GM23338 (cell line): ENCODE measurements around the gene LMF1. TPM values are rescaled to one million over a fixed set of nuclear protein-coding genes. Genes with fewer than 3 reads are reported as not detected.

Experiments
- ATAC-seq: fragments of 200-7000 bp; cut with Tn5 transposase; 3 replicates; pipeline ENCODE4 v1.9.1; 2020
- DNase-seq: peaks from one replicate; pipeline ENCODE4 v3.0.0-alpha.2; 2015; ENCODE audit warnings: low spot score
- H2AFZ ChIP-seq: fragments of 200-600 bp; sonication (generic); 2 replicates; pipeline ENCODE4 v1.8.0; 2016; ENCODE audit warnings: antibody characterized with exemption, mild to moderate bottlenecking, moderate library complexity
- H3F3A ChIP-seq: fragments of 200-600 bp; sonication (generic); replicated peaks from 2 replicates; pipeline ENCODE4 v1.8.0; 2017; ENCODE audit warnings: antibody characterized with exemption, mixed run types, low read depth
- H3K27ac ChIP-seq: fragments of 200-600 bp; sonication (generic); 2 replicates; pipeline ENCODE4 v1.6.1; 2016; ENCODE audit warnings: low read depth
- H3K27me3 ChIP-seq: fragments of 200-600 bp; sonication (generic); 2 replicates; pipeline ENCODE4 v1.8.0; 2016; ENCODE audit warnings: mild to moderate bottlenecking, mixed run types, moderate library complexity; ENCODE audit not compliant: insufficient read depth
- H3K36me3 ChIP-seq: fragments of 200-600 bp; sonication (generic); 2 replicates; pipeline ENCODE4 v1.8.0; 2016; ENCODE audit warnings: mild to moderate bottlenecking; ENCODE audit not compliant: insufficient read depth
- H3K4me1 ChIP-seq: fragments of 200-600 bp; sonication (generic); 2 replicates; pipeline ENCODE4 v1.8.0; 2016; ENCODE audit warnings: mild to moderate bottlenecking, moderate library complexity; ENCODE audit not compliant: insufficient read depth
- H3K4me2 ChIP-seq: fragments of 200-600 bp; sonication (generic); 2 replicates; pipeline ENCODE4 v1.7.1; 2017; ENCODE audit warnings: mixed run types
- H3K4me3 ChIP-seq: fragments of 200-600 bp; sonication (generic); 2 replicates; pipeline ENCODE4 v1.6.1; 2016; ENCODE audit warnings: mixed run types
- H3K79me2 ChIP-seq: fragments of 200-600 bp; sonication (generic); replicated peaks from 2 replicates; pipeline ENCODE4 v1.8.0; 2017; ENCODE audit warnings: mild to moderate bottlenecking; ENCODE audit not compliant: insufficient read depth
- H3K9me2 ChIP-seq: fragments of 200-600 bp; sonication (generic); 2 replicates; pipeline ENCODE4 v1.8.0; 2017; ENCODE audit not compliant: insufficient read depth
- H4K20me1 ChIP-seq: fragments of 200-600 bp; sonication (generic); replicated peaks from 2 replicates; pipeline ENCODE4 v1.8.0; 2017; ENCODE audit warnings: mild to moderate bottlenecking; ENCODE audit not compliant: insufficient read depth
- H3K27ac Mint-ChIP-seq: 2 replicates; pipeline ENCODE4 v1.8.0; 2020; ENCODE audit warnings: inconsistent platforms, mild to moderate bottlenecking, moderate library complexity, mixed read lengths
- H3K27me3 Mint-ChIP-seq: 3 replicates; pipeline ENCODE4 v1.8.0; 2022; ENCODE audit warnings: low read depth, mild to moderate bottlenecking, moderate library complexity, mixed read lengths, inconsistent platforms; ENCODE audit not compliant: insufficient read depth, poor library complexity
- H3K36me3 Mint-ChIP-seq: 3 replicates; pipeline ENCODE4 v1.8.0; 2021; ENCODE audit warnings: low read depth, mild to moderate bottlenecking, inconsistent platforms, moderate library complexity, mixed read lengths
- H3K4me1 Mint-ChIP-seq: 3 replicates; pipeline ENCODE4 v1.8.0; 2020; ENCODE audit warnings: mild to moderate bottlenecking, inconsistent platforms, mixed read lengths
- H3K4me3 Mint-ChIP-seq: 3 replicates; pipeline ENCODE4 v1.8.0; 2021; ENCODE audit warnings: moderate library complexity, mild to moderate bottlenecking, inconsistent platforms, mixed read lengths
- H3K9me3 Mint-ChIP-seq: 3 replicates; pipeline ENCODE4 v1.8.0; 2020; ENCODE audit warnings: moderate library complexity, mild to moderate bottlenecking, inconsistent platforms, mixed read lengths
- CREB1 ChIP-seq: fragments of 250-450 bp; sonication (Bioruptor Pico); IDR thresholded peaks from 2 replicates; pipeline ENCODE4 v1.5.0; 2020; ENCODE audit warnings: low read depth, mild to moderate bottlenecking, moderate library complexity
- EZH2 ChIP-seq: fragments of 200-600 bp; sonication (generic); IDR thresholded peaks from one replicate; pipeline ENCODE4 v1.8.0; 2017; ENCODE audit warnings: antibody characterized with exemption, mild to moderate bottlenecking, low read depth; ENCODE audit not compliant: unreplicated experiment
- EZH2phosphoT487 ChIP-seq: fragments of 200-600 bp; sonication (generic); IDR thresholded peaks from one replicate; pipeline ENCODE4 v1.8.1; 2018; ENCODE audit warnings: antibody characterized with exemption; ENCODE audit not compliant: unreplicated experiment
- JUNB ChIP-seq: IDR thresholded peaks from one replicate; pipeline ENCODE4 v1.6.1; 2016; ENCODE audit warnings: antibody characterized with exemption; ENCODE audit not compliant: unreplicated experiment
- REST ChIP-seq: IDR thresholded peaks from one replicate; pipeline ENCODE4 v1.6.1; 2018; ENCODE audit warnings: antibody characterized with exemption; ENCODE audit not compliant: unreplicated experiment
- ZNF114 ChIP-seq: fragments of 250-450 bp; sonication (Bioruptor Pico); IDR thresholded peaks from 2 replicates; pipeline ENCODE4 v1.5.0; 2020; ENCODE audit warnings: mild to moderate bottlenecking, moderate library complexity
- ZNF331 ChIP-seq: fragments of 250-450 bp; sonication (Bioruptor Pico); IDR thresholded peaks from 2 replicates; pipeline ENCODE4 v1.5.0; 2020; ENCODE audit warnings: low read depth, mild to moderate bottlenecking, moderate library complexity
- ZNF462 ChIP-seq: fragments of 250-450 bp; sonication (Bioruptor Pico); IDR thresholded peaks from 2 replicates; pipeline ENCODE4 v1.5.0; 2020; ENCODE audit warnings: mild to moderate bottlenecking, moderate library complexity
- polyA plus RNA-seq: library from polyadenylated mRNA; unstranded; fragments of >200 nt; fragmentation: Nextera tagmentation; extraction: Ambion mirVana; gene quantifications from 2 replicates; pipeline ENCODE4 v1.2.1, GENCODE V29; 2016
- total RNA-seq: library from RNA; depleted of rRNA; stranded (reverse); fragments of >200 nt; shearing (Covaris generic); gene quantifications from 2 replicates; pipeline ENCODE4 v1.2.3, GENCODE V29; 2014
- TF ChIP-seq, protein P1 (sequence below): IDR thresholded peaks from 2 replicates; pipeline ENCODE4 v1.6.1; 2016; ENCODE audit warnings: antibody characterized with exemption
- TF ChIP-seq, protein P2 (sequence below), 2 experiments: fragments of 200-600 bp in 1 of 2; sonication (generic) in 1 of 2; conservative IDR thresholded peaks; 2 replicates each; pipeline versions ENCODE4 v1.5.1 to v1.6.1; 2016 to 2017; ENCODE audit warnings: antibody characterized with exemption in 2 of 2, low read depth in 2 of 2, mild to moderate bottlenecking in 2 of 2, moderate library complexity in 1 of 2

The LMF1 gene
- total and polyA plus RNA-seq, 2 experiments from 2014 or later: 4.2 to 10.1 TPM

GRCh38 chr16:910181-910580, 60.6 kb downstream of the LMF1 start:
- H3K4me3 Mint-ChIP-seq: no peak overlapping the region

More at GRCh38 chr16:910181-910580, 60.6 kb downstream of the LMF1 start:
- Histone ChIP-seq H3K4me1 (no peaks in the 10 kb centered on the region), H3K79me2 (no peaks in the 10 kb centered on the region), H3K36me3 (no peaks in the 10 kb centered on the region), H3F3A (no peaks in the 10 kb centered on the region), H2AFZ (no peak overlapping the region), H3K27me3 (no peaks in the 10 kb centered on the region), H3K4me3 (no peak overlapping the region), H3K27ac (no peak overlapping the region), H3K4me2 (no peak overlapping the region), H3K9me2 (no peaks in the 10 kb centered on the region), H4K20me1 (no peaks in the 10 kb centered on the region; the same call in 1 of the 2 replicates)
- Mint-ChIP-seq H3K9me3 (peaks cover 17% of the 10 kb centered on the region), H3K4me1 (no peaks in the 10 kb centered on the region; the same call in 2 of the 3 replicates), H3K27me3 (peaks cover 4% of the 10 kb centered on the region), H3K27ac (no peak overlapping the region), H3K36me3 (peaks cover 3% of the 10 kb centered on the region)
- DNase-seq (no peak), ATAC-seq (no peak)
- no peak for TF ChIP-seq ZNF331 (CRISPR knock-in tag)
- TF ChIP-seq EZH2phosphoT487: no peak
- no peak for TF ChIP-seq EZH2
- TF ChIP-seq ZNF462 (CRISPR knock-in tag): no peak
- TF ChIP-seq, protein P1, sequence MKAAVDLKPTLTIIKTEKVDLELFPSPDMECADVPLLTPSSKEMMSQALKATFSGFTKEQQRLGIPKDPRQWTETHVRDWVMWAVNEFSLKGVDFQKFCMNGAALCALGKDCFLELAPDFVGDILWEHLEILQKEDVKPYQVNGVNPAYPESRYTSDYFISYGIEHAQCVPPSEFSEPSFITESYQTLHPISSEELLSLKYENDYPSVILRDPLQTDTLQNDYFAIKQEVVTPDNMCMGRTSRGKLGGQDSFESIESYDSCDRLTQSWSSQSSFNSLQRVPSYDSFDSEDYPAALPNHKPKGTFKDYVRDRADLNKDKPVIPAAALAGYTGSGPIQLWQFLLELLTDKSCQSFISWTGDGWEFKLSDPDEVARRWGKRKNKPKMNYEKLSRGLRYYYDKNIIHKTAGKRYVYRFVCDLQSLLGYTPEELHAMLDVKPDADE: no peak
- TF ChIP-seq, protein P2, sequence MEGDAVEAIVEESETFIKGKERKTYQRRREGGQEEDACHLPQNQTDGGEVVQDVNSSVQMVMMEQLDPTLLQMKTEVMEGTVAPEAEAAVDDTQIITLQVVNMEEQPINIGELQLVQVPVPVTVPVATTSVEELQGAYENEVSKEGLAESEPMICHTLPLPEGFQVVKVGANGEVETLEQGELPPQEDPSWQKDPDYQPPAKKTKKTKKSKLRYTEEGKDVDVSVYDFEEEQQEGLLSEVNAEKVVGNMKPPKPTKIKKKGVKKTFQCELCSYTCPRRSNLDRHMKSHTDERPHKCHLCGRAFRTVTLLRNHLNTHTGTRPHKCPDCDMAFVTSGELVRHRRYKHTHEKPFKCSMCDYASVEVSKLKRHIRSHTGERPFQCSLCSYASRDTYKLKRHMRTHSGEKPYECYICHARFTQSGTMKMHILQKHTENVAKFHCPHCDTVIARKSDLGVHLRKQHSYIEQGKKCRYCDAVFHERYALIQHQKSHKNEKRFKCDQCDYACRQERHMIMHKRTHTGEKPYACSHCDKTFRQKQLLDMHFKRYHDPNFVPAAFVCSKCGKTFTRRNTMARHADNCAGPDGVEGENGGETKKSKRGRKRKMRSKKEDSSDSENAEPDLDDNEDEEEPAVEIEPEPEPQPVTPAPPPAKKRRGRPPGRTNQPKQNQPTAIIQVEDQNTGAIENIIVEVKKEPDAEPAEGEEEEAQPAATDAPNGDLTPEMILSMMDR (conservative IDR thresholded peaks at IDR 0.05; ENCODE audit: low read depth in 2 of 2): no peak
- no peak for TF ChIP-seq JUNB
- TF ChIP-seq CREB1 (CRISPR knock-in tag): no peak
- TF ChIP-seq ZNF114 (CRISPR knock-in tag): no peak
- TF ChIP-seq REST: no peak
